DND-41 (cell line): ENCODE measurements around the gene DENND6B.

Experiments
- ATAC-seq: fragments of 200-7000 bp; cut with Tn5 transposase; 3 replicates; pipeline ENCODE4 v1.9.1; 2021; ENCODE audit warnings: low read depth; ENCODE audit not compliant: insufficient read depth
- DNase-seq: peaks from one replicate; pipeline ENCODE4 v3.0.0-alpha.2; 2020
- H2AFZ ChIP-seq: 2 replicates; pipeline ENCODE4 v1.6.0; 2012; ENCODE audit warnings: low read depth, low read length
- H3K27ac ChIP-seq: 2 replicates; pipeline ENCODE4 v1.5.1; 2012; ENCODE audit warnings: low read length, inconsistent platforms
- H3K27me3 ChIP-seq: fragments of 200-600 bp; sonication (generic); 2 replicates; pipeline ENCODE4 v1.6.0; 2012; ENCODE audit warnings: low read length, mild to moderate bottlenecking, inconsistent platforms; ENCODE audit not compliant: insufficient read depth, poor library complexity
- H3K36me3 ChIP-seq: 2 replicates; pipeline ENCODE4 v1.5.1; 2012; ENCODE audit warnings: low read length, inconsistent platforms; ENCODE audit not compliant: insufficient read depth
- H3K4me1 ChIP-seq: 2 replicates; pipeline ENCODE4 v1.5.1; 2012; ENCODE audit warnings: mild to moderate bottlenecking, low read length; ENCODE audit not compliant: insufficient read depth
- H3K4me2 ChIP-seq: 2 replicates; pipeline ENCODE4 v1.6.0; 2012; ENCODE audit warnings: mild to moderate bottlenecking, moderate library complexity, low read length, inconsistent platforms; ENCODE audit not compliant: insufficient read depth
- H3K4me3 ChIP-seq, 2 experiments: fragments of 200-600 bp in 1 of 2; shearing (Covaris generic) in 1 of 2; 2 replicates each; pipeline ENCODE4 v1.5.1; 2012 to 2016; ENCODE audit warnings: inconsistent platforms in 2 of 2, low read length in 2 of 2, mild to moderate bottlenecking in 2 of 2, low read depth in 1 of 2, moderate library complexity in 1 of 2
- H3K79me2 ChIP-seq: 2 replicates; pipeline ENCODE4 v1.6.0; 2012; ENCODE audit warnings: low read length, inconsistent platforms; ENCODE audit not compliant: insufficient read depth
- H3K9ac ChIP-seq: 2 replicates; pipeline ENCODE4 v1.6.0; 2012; ENCODE audit warnings: low read depth, mild to moderate bottlenecking, inconsistent platforms, low read length, moderate library complexity
- H3K9me3 ChIP-seq: 2 replicates; pipeline ENCODE4 v1.5.1; 2012; ENCODE audit warnings: low read length, moderate library complexity, mild to moderate bottlenecking, inconsistent platforms; ENCODE audit not compliant: insufficient read depth, severe bottlenecking
- H4K20me1 ChIP-seq: 2 replicates; pipeline ENCODE4 v1.6.0; 2012; ENCODE audit warnings: low read length; ENCODE audit not compliant: insufficient read depth
- EZH2 ChIP-seq: IDR thresholded peaks from 3 replicates; pipeline ENCODE4 v1.6.1; 2012; ENCODE audit warnings: borderline replicate concordance, low read depth, mild to moderate bottlenecking, moderate library complexity, low read length, inconsistent platforms; ENCODE audit not compliant: severe bottlenecking
- TF ChIP-seq, protein P1 (sequence below): IDR thresholded peaks from 2 replicates; pipeline ENCODE4 v1.5.1; 2012; ENCODE audit warnings: borderline replicate concordance, low read length, moderate library complexity, mild to moderate bottlenecking; ENCODE audit not compliant: poor library complexity, severe bottlenecking; ENCODE audit errors: extremely low read depth

DENND6B gene

DNA sequence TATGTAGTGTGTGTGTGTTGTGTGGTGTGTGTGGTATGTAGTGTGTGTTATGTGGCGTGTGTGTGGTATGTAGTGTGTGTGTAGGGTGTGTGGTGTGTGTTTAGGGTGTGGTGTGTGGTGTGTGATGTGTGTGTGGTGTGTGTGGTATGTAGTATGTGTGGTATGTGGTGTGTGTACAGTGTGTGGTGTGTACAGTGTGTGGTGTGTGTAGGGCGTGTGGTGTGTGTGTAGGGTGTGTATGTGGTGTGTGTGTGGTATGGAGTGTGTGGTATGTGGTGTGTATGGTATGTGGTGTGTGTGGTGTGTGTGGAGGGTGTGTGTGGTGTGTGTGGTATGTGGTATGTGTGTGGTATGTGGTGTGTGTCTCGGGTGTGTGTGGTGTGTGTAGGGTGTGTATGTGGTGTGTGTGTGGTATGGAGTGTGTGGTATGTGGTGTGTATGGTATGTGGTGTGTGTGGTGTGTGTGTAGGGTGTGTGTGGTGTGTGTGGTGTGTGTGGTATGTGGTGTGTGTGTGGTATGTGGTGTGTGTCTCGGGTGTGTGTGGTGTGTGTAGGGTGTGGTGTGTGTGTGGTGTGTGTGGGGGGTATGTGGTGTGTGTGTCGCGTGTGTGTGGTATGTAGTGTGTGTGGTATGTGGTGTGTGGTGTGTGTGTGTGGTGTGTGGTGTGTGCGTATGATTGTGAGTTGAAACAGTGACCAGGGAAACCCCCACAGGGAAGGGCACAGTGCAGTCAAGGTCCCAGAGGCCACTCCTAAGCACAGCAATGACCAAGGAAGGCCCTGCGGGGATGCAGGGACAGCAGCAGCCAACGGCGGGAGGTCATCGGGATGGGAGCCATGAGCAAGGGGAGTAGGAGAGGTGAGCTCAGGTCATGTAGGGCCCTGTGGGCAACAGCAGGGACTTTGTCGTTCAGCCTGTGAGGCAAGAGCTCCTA is 13.4 kb upstream of the DENND6B start:
- H3K4me3 ChIP-seq, result no peak overlapping the region
- 0 out of 2 replicates have a peak overlapping the region, but pooled peaks have one; percentile 5 for H3K27ac ChIP-seq

GRCh38 chr22:50338860-50339462 is 12.1 kb upstream of the DENND6B start:
- no peaks in the 10 kb centered on the region; the same call in 1 of the 2 replicates for H3K36me3 ChIP-seq
- no peaks in the 10 kb centered on the region; the same call in 1 of the 2 replicates for H4K20me1 ChIP-seq
- H3K9ac ChIP-seq, result no peak overlapping the region
- peaks cover 5% of the 10 kb centered on the region for H3K79me2 ChIP-seq
- no peak for ATAC-seq
- TF ChIP-seq, protein P1, sequence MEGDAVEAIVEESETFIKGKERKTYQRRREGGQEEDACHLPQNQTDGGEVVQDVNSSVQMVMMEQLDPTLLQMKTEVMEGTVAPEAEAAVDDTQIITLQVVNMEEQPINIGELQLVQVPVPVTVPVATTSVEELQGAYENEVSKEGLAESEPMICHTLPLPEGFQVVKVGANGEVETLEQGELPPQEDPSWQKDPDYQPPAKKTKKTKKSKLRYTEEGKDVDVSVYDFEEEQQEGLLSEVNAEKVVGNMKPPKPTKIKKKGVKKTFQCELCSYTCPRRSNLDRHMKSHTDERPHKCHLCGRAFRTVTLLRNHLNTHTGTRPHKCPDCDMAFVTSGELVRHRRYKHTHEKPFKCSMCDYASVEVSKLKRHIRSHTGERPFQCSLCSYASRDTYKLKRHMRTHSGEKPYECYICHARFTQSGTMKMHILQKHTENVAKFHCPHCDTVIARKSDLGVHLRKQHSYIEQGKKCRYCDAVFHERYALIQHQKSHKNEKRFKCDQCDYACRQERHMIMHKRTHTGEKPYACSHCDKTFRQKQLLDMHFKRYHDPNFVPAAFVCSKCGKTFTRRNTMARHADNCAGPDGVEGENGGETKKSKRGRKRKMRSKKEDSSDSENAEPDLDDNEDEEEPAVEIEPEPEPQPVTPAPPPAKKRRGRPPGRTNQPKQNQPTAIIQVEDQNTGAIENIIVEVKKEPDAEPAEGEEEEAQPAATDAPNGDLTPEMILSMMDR, result no peak
- TF ChIP-seq EZH2, result no peak
- H3K9me3 ChIP-seq, result no peaks in the 10 kb centered on the region
- peaks cover 20% of the 10 kb centered on the region for H3K4me1 ChIP-seq
- no peak overlapping the region for H2AFZ ChIP-seq
- no peak overlapping the region for H3K27ac ChIP-seq
- H3K27me3 ChIP-seq, result no peaks in the 10 kb centered on the region
- DNase-seq, result no peak
- H3K4me3 ChIP-seq, result no peak overlapping the region
- no peak overlapping the region for H3K4me2 ChIP-seq

More for the DNA sequence above, 13.4 kb upstream of the DENND6B start:
- Histone ChIP-seq H3K79me2 (peaks cover 5% of the 10 kb centered on the region), H3K4me1 (peaks cover 20% of the 10 kb centered on the region), H3K36me3 (no peaks in the 10 kb centered on the region; the same call in 1 of the 2 replicates), H3K27me3 (no peaks in the 10 kb centered on the region), H4K20me1 (no peaks in the 10 kb centered on the region; the same call in 1 of the 2 replicates), H3K9me3 (no peaks in the 10 kb centered on the region), H3K4me2 (no peak overlapping the region), H3K9ac (no peak overlapping the region), H2AFZ (no peak overlapping the region)
- TF ChIP-seq, protein P1, result no peak
- no peak for TF ChIP-seq EZH2
- no peak for ATAC-seq
- DNase-seq, result no peak

- no peak overlapping the region for H2AFZ ChIP-seq
- H3K9me3 ChIP-seq, result no peaks in the 10 kb centered on the region
- peaks cover 20% of the 10 kb centered on the region for H3K4me1 ChIP-seq
- H3K9ac ChIP-seq, result no peak overlapping the region
- H3K36me3 ChIP-seq, result no peaks in the 10 kb centered on the region
- H3K27ac ChIP-seq, result no peak overlapping the region
- H4K20me1 ChIP-seq, result no peaks in the 10 kb centered on the region; the same call in 1 of the 2 replicates
- no peak overlapping the region for H3K4me2 ChIP-seq
- H3K79me2 ChIP-seq, result no peaks in the 10 kb centered on the region
- TF ChIP-seq EZH2, result no peak
- TF ChIP-seq, protein P1, result no peak
- no peak for DNase-seq
- ATAC-seq, result no peak
- no peak overlapping the region for H3K4me3 ChIP-seq
- H3K27me3 ChIP-seq, result no peaks in the 10 kb centered on the region
These were observed 11.3 kb upstream of the DENND6B start for GRCh38 chr22:50338042-50338573.
